ENCODE data around the gene FKRP.

The FKRP gene

GRCh38 chr19:46719629-46720502 lies 26.0 kb upstream of the FKRP start:
- no peak for DNase-seq

GRCh38 chr19:46720503-46721239 lies 25.2 kb upstream of the FKRP start:
- no peak for DNase-seq

- no peak for DNase-seq
Observed at GRCh38 chr19:46721269-46722003, 24.4 kb upstream of the FKRP start.

GRCh38 chr19:46722004-46722380 lies 23.9 kb upstream of the FKRP start:
- DNase-seq = no peak

- DNase-seq = no peak
Observed at GRCh38 chr19:46722421-46723022, 23.3 kb upstream of the FKRP start.

GRCh38 chr19:46723023-46723461 lies 22.8 kb upstream of the FKRP start:
- peak; percentile 39 for DNase-seq

- DNase-seq = no peak
Observed at GRCh38 chr19:46723471-46723870, 22.4 kb upstream of the FKRP start.

GRCh38 chr19:46724468-46724867 lies 21.4 kb upstream of the FKRP start:
- no peak for DNase-seq

GRCh38 chr19:46725036-46725820 lies 20.6 kb upstream of the FKRP start:
- DNase-seq = no peak

- no peak for DNase-seq
Observed at GRCh38 chr19:46725859-46726393, 19.9 kb upstream of the FKRP start.

GRCh38 chr19:46726551-46726950 lies 19.3 kb upstream of the FKRP start:
- no peak for DNase-seq

- DNase-seq = no peak
Observed at GRCh38 chr19:46726971-46727501, 18.8 kb upstream of the FKRP start.

- DNase-seq = no peak
Observed at GRCh38 chr19:46727757-46728156, 18.1 kb upstream of the FKRP start.

GRCh38 chr19:46728208-46728607 lies 17.6 kb upstream of the FKRP start:
- no peak for DNase-seq

GRCh38 chr19:46728693-46729339 lies 17.0 kb upstream of the FKRP start:
- DNase-seq = peak; percentile 87

- DNase-seq = no peak
Observed at GRCh38 chr19:46729696-46730095, 16.2 kb upstream of the FKRP start.

GRCh38 chr19:46730187-46730586 lies 15.7 kb upstream of the FKRP start:
- DNase-seq = no peak

- DNase-seq = no peak
Observed at GRCh38 chr19:46730595-46730994, 15.3 kb upstream of the FKRP start.

- DNase-seq = peak; percentile 78
Observed at GRCh38 chr19:46731007-46731501, 14.8 kb upstream of the FKRP start.

GRCh38 chr19:46731584-46731983 lies 14.3 kb upstream of the FKRP start:
- DNase-seq = no peak
